Astrocyte of the cerebellum (primary cell): ENCODE measurements around the gene RHCE.
A peak's percentile ranks its signal among the peaks of the same experiment; 100 is the strongest.

Experiments
- DNase-seq: peaks from one replicate; pipeline ENCODE4 v3.0.0-alpha.2; 2011; ENCODE audit warnings: low read depth
- H3K4me3 ChIP-seq: 2 replicates; pipeline ENCODE4 v1.5.1; 2011; ENCODE audit warnings: mild to moderate bottlenecking, low read depth, low read length, moderate library complexity
- CTCF ChIP-seq: IDR thresholded peaks from 2 replicates; pipeline ENCODE4 v1.5.1; 2012; ENCODE audit warnings: low read length, low read depth, moderate library complexity, mild to moderate bottlenecking; ENCODE audit errors: missing control alignments
- in situ Hi-C: cut with HindIII; loops from 2 replicates; pipeline ENCODE4 v1.10.0; 2017; ENCODE audit warnings: low sequenced_read_pairs

The RHCE gene

GRCh38 chr1:25355841-25356395 is 64.7 kb downstream of the RHCE start:
- TF ChIP-seq CTCF: no peak
- no peak for DNase-seq
- H3K4me3 ChIP-seq: no peak overlapping the region
- in situ Hi-C loops: no loop called here

- no peak for DNase-seq
- in situ Hi-C loops: no loop called here
- TF ChIP-seq CTCF: no peak
- H3K4me3 ChIP-seq: no peak overlapping the region
These were observed 71.0 kb downstream of the RHCE start for GRCh38 chr1:25349606-25350005.

GRCh38 chr1:25347556-25347955 is 73.1 kb downstream of the RHCE start:
- in situ Hi-C loops: no loop called here
- H3K4me3 ChIP-seq: no peak overlapping the region
- no peak for DNase-seq
- no peak for TF ChIP-seq CTCF

- in situ Hi-C loops: no loop called here
- H3K4me3 ChIP-seq: no peak overlapping the region
- no peak for TF ChIP-seq CTCF
- peak; percentile 75 for DNase-seq
These were observed 76.8 kb downstream of the RHCE start for GRCh38 chr1:25343872-25344271.

GRCh38 chr1:25342846-25343245 is 77.8 kb downstream of the RHCE start:
- no peak for DNase-seq
- in situ Hi-C loops: no loop called here
- no peak overlapping the region for H3K4me3 ChIP-seq
- TF ChIP-seq CTCF: no peak

- TF ChIP-seq CTCF: no peak
- DNase-seq: no peak
- no peak overlapping the region for H3K4me3 ChIP-seq
- in situ Hi-C loops: no loop called here
These were observed 78.9 kb downstream of the RHCE start for GRCh38 chr1:25341746-25342145.

- in situ Hi-C loops: no loop called here
- no peak for TF ChIP-seq CTCF
- H3K4me3 ChIP-seq: peak overlapping the region; percentile 100
- no peak for DNase-seq
These were observed 81.6 kb downstream of the RHCE start for GRCh38 chr1:25338986-25339385.
